Right lobe of liver (tissue), 6 donors: Measurements from ENCODE around the gene NR3C2. TPM values are rescaled to one million over a fixed set of nuclear protein-coding genes. Genes with fewer than 3 reads are reported as not detected.

Source experiments
- ATAC-seq, 4 donors: fragments of 200-7000 bp; cut with Tn5 transposase; one replicate each; pipeline ENCODE4 v1.9.1; 2020; ENCODE audit warnings: mild to moderate bottlenecking in 4 of 4, moderate library complexity in 4 of 4
- DNase-seq, 3 donors: peaks; one replicate each; pipeline ENCODE4 v3.0.0-alpha.2; 2020
- H3K27ac ChIP-seq, 3 donors: fragments of 200-600 bp; one replicate each; pipeline ENCODE4 v1.8.0; 2022
- H3K27me3 ChIP-seq, 2 donors: fragments of 200-600 bp; one replicate each; pipeline ENCODE4 v1.8.0; 2022
- H3K36me3 ChIP-seq, 4 donors: fragments of 200-600 bp; sonication (generic) in 1 of 4; one replicate each; pipeline versions ENCODE4 v1.5.1 to v1.8.0; 2017 to 2022; ENCODE audit warnings: control low read depth in 1 of 4
- H3K4me1 ChIP-seq, 4 donors: fragments of 200-600 bp; sonication (generic) in 1 of 4; one replicate each; pipeline versions ENCODE4 v1.5.1 to v1.8.0; 2017 to 2022; ENCODE audit warnings: control low read depth in 1 of 4
- H3K4me3 ChIP-seq, 3 donors: fragments of 200-600 bp; one replicate each; pipeline ENCODE4 v1.8.0; 2022
- H3K9me3 ChIP-seq, 4 donors: fragments of 200-600 bp; sonication (generic) in 1 of 4; one replicate each; pipeline versions ENCODE4 v1.5.1 to v1.8.0; 2017 to 2022; ENCODE audit warnings: control low read depth in 1 of 4
- CTCF ChIP-seq, 4 donors: fragments of 200-600 bp in 3 of 4; fragments of 450-650 bp in 1 of 4; IDR thresholded peaks; one replicate each; pipeline versions ENCODE4 v1.5.1 to v1.8.0; 2016 to 2022; ENCODE audit warnings: antibody characterized with exemption in 4 of 4, mild to moderate bottlenecking in 2 of 4
- POLR2A ChIP-seq: fragments of 450-650 bp; IDR thresholded peaks from one replicate; pipeline ENCODE4 v1.6.1; 2017; ENCODE audit warnings: antibody characterized with exemption, mild to moderate bottlenecking
- WGBS: methylation state at CpG from one replicate; pipeline ENCODE4 v1.1.6; 2018; ENCODE audit warnings: low coverage, low lambda C conversion rate; ENCODE audit not compliant: insufficient coverage; ENCODE audit errors: missing lambda C conversion rate; 5-methylcytosine and 5-hydroxymethylcytosine counted together
- intact Hi-C, 2 donors: fragments of 100-400 bp; cut with DNase I; formaldehyde crosslinking; loops; one replicate each; pipeline versions ENCODE4 v1.11.2 to v1.14.1; 2022
- total RNA-seq, 6 experiments: library from RNA; depleted of rRNA in 2 of 6; stranded (reverse); fragments of >200 nt in 2 of 6; fragmentation: NEBNext Ultra II Directional in 3 of 6; extraction: Animal tissue kit (Norgen Biotek cat#: 25700) in 3 of 6; gene quantifications; one replicate each; pipeline versions ENCODE4 v1.1.0 to v1.2.4, GENCODE V29; 2016 to 2023
- donor health status: DM: no; HTN: yes; CAD: no.
- donor health status: DM: no; HTN: no; CAD: no.
- donor health status: DM: no; HTN: no; CAD: no.
- donor health status: DM: no; HTN: yes; CAD: no.
- donor health status: DM: no; HTN: yes; CAD: no.

Gene NR3C2
- total RNA-seq, 6 experiments from 2014 or later = 4.8 to 15.9 (median 8.9) TPM

DNA sequence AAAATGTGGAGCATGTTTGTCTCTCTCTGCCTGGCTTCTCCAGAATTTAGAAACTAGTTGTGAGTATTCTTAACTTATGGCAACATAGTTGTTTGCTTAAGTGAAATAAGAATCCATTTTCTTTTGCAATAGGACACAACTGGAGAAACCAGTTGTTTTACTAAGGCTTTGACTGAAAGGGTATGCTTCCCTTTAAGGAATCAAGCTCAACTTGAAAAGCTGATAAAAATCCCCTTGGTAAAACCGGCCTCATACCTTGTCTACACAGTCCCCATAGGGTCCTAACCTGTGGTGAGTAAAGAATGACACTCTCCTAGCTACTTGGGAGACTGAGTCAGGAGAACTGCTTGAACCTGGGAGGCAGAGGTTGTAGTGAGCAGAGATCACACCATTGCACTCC is 139.8 kb downstream of the NR3C2 start:
- no peaks in the 10 kb centered on the region for H3K9me3 ChIP-seq
- H3K27me3 ChIP-seq = no peaks in the 10 kb centered on the region
- no peaks in the 10 kb centered on the region for H3K4me1 ChIP-seq
- TF ChIP-seq CTCF (IDR thresholded peaks at IDR 0.05) = no peak
- TF ChIP-seq POLR2A = no peak
- H3K36me3 ChIP-seq = no peaks in the 10 kb centered on the region
- H3K27ac ChIP-seq = no peak overlapping the region
- ATAC-seq (no peak), DNase-seq (no peak)
- WGBS = 89% methylated on average over 1 of the region's 1 CpG
- no peak overlapping the region for H3K4me3 ChIP-seq
- intact Hi-C loops = no loop called here

- ATAC-seq (no peak), DNase-seq (no peak)
- WGBS = 67% methylated on average over 1 of the region's 1 CpG
- TF ChIP-seq POLR2A (no peak), CTCF (IDR thresholded peaks at IDR 0.05) (no peak)
- Histone ChIP-seq H3K27me3 (no peaks in the 10 kb centered on the region), H3K36me3 (no peaks in the 10 kb centered on the region), H3K4me1 (no peaks in the 10 kb centered on the region), H3K4me3 (no peak overlapping the region), H3K9me3 (no peaks in the 10 kb centered on the region), H3K27ac (no peak overlapping the region)
- intact Hi-C loops = no loop called here
Observed at GRCh38 chr4:148300877-148301276, 141.3 kb downstream of the NR3C2 start.

DNA sequence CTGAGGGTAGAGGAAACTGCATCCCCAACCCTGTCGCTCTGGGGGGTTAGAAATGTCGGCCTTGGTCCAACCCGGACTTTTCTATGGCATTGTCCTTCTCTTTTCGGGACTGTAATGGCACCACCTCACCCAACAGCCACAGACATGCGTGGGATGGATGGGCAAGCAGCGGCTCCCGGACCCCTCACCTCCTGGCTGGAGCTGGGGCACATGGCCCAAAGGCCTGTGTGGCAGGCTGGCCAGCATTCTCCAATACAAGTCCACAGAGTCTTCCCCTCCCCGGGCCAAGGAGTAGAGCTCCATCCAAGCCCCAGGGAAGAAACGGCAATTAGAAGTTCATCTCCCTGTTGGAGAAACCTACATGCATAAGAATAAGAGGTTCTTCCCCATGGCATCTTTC is 142.9 kb downstream of the NR3C2 start:
- Histone ChIP-seq H3K36me3 (no peaks in the 10 kb centered on the region), H3K4me3 (no peak overlapping the region), H3K9me3 (no peaks in the 10 kb centered on the region), H3K27ac (no peak overlapping the region), H3K4me1 (no peaks in the 10 kb centered on the region), H3K27me3 (no peaks in the 10 kb centered on the region)
- 80% methylated on average over 8 of the region's 9 CpGs for WGBS
- TF ChIP-seq POLR2A = no peak
- TF ChIP-seq CTCF (IDR thresholded peaks at IDR 0.05) = no peak
- intact Hi-C loops = no loop called here
- DNase-seq (no peak), ATAC-seq (no peak)

- H3K4me3 ChIP-seq = no peak overlapping the region
- TF ChIP-seq CTCF (IDR thresholded peaks at IDR 0.05) (no peak), POLR2A (no peak)
- no peaks in the 10 kb centered on the region for H3K36me3 ChIP-seq
- intact Hi-C loops = no loop called here
- no peak for DNase-seq
- 84% methylated on average over 2 of the region's 2 CpGs for WGBS
- peaks cover 0 to 13% (median 5%) of the 10 kb centered on the region in 4 donors for H3K4me1 ChIP-seq
- no peaks in the 10 kb centered on the region for H3K9me3 ChIP-seq
- H3K27ac ChIP-seq = no peak overlapping the region
- no peaks in the 10 kb centered on the region for H3K27me3 ChIP-seq
- ATAC-seq = no peak
Observed at GRCh38 chr4:148296498-148296897, 145.7 kb downstream of the NR3C2 start.

GRCh38 chr4:148295642-148296041 is 146.6 kb downstream of the NR3C2 start:
- Histone ChIP-seq H3K9me3 (no peaks in the 10 kb centered on the region), H3K27me3 (no peaks in the 10 kb centered on the region), H3K27ac (no peak overlapping the region), H3K4me1 (peaks cover 0 to 13% (median 5%) of the 10 kb centered on the region in 4 donors), H3K4me3 (no peak overlapping the region), H3K36me3 (no peaks in the 10 kb centered on the region)
- ATAC-seq (no peak), DNase-seq (no peak)
- TF ChIP-seq POLR2A = no peak
- TF ChIP-seq CTCF (IDR thresholded peaks at IDR 0.05) = no peak
- WGBS = 100% methylated on average over 1 of the region's 1 CpG
- intact Hi-C loops = no loop called here
